ENCODE measurements around the gene STK32A.
"Not testable (repeated sequence)": the region's sequence is repeated elsewhere in the genome, so short reads cannot be mapped to it uniquely, and the experiment has no call there.

STK32A gene

GRCh38 chr5:147234825-147235635 is at the start of gene STK32A:
STK32A (plus strand) TSS chr5:147235026; CDS start chr5:147239635, 4,609 bp downstream.
- ATAC-seq (no peak), DNase-seq (no peak)

- ATAC-seq (no peak), DNase-seq (no peak)
Observed at GRCh38 chr5:147187099-147187540, 47.7 kb upstream of the STK32A start.

- ATAC-seq (peak; percentile 49), DNase-seq (peak; percentile 36)
Observed at GRCh38 chr5:147188200-147189108, 46.4 kb upstream of the STK32A start.

GRCh38 chr5:147189109-147189424 is 45.8 kb upstream of the STK32A start:
- DNase-seq (no peak), ATAC-seq (no peak)

GRCh38 chr5:147190331-147190730 is 44.5 kb upstream of the STK32A start:
- ATAC-seq (no peak), DNase-seq (no peak)

- ATAC-seq (no peak), DNase-seq (no peak)
Observed at GRCh38 chr5:147193123-147193522, 41.7 kb upstream of the STK32A start.

- ATAC-seq, result no peak
- DNase-seq, result no peak
Observed at GRCh38 chr5:147200004-147200403, 34.8 kb upstream of the STK32A start.

GRCh38 chr5:147203213-147203612 is 31.6 kb upstream of the STK32A start:
- DNase-seq, result no peak
- ATAC-seq, result no peak

- DNase-seq (no peak), ATAC-seq (no peak)
Observed at GRCh38 chr5:147204576-147204975, 30.2 kb upstream of the STK32A start.

- DNase-seq (no peak), ATAC-seq (no peak)
Observed at GRCh38 chr5:147208134-147208533, 26.7 kb upstream of the STK32A start.

- ATAC-seq (no peak), DNase-seq (no peak)
Observed at GRCh38 chr5:147216552-147217154, 18.2 kb upstream of the STK32A start.

GRCh38 chr5:147223343-147223742 is 11.5 kb upstream of the STK32A start:
- ATAC-seq, result no peak
- DNase-seq, result no peak

- no peak for ATAC-seq
- DNase-seq, result no peak
Observed at GRCh38 chr5:147223948-147224791, 10.7 kb upstream of the STK32A start.

- ATAC-seq (no peak), DNase-seq (no peak)
Observed at GRCh38 chr5:147225938-147226337, 8.9 kb upstream of the STK32A start.

GRCh38 chr5:147226512-147226911 is 8.3 kb upstream of the STK32A start:
- no peak for DNase-seq
- no peak for ATAC-seq

GRCh38 chr5:147234239-147234824 is 494 bp upstream of the STK32A start:
- DNase-seq (no peak), ATAC-seq (no peak)

GRCh38 chr5:147240266-147240985 is 5.6 kb downstream of the STK32A start:
- DNase-seq (no peak), ATAC-seq (no peak)

GRCh38 chr5:147243238-147243637 is 8.4 kb downstream of the STK32A start:
- not testable (repeated sequence) for ATAC-seq, DNase-seq

GRCh38 chr5:147245381-147246165 is 10.7 kb downstream of the STK32A start:
- DNase-seq (no peak), ATAC-seq (no peak)

- ATAC-seq (no peak), DNase-seq (no peak)
Observed at GRCh38 chr5:147248561-147248960, 13.7 kb downstream of the STK32A start.
